ENCODE data around the gene MCM5.
"Not testable (repeated sequence)": the region's sequence is repeated elsewhere in the genome, so short reads cannot be mapped to it uniquely, and the experiment has no call there.

Gene MCM5

GRCh38 chr22:35465109-35465701 lies 65.3 kb downstream of the MCM5 start:
- Mint-ChIP-seq H3K4me1 (no peaks in the 10 kb centered on the region), H3K9me3 (peaks cover 2% of the 10 kb centered on the region), H3K27me3 (no peaks in the 10 kb centered on the region), H3K4me3 (no peak overlapping the region), H3K27ac (no peak overlapping the region), H3K36me3 (peaks cover 4% of the 10 kb centered on the region)
- no peak for DNase-seq
- CTCF ChIA-PET, result no interaction called here

- no peak for DNase-seq
- H3K4me1 Mint-ChIP-seq, result no peaks in the 10 kb centered on the region
- H3K4me3 Mint-ChIP-seq, result no peak overlapping the region
- H3K9me3 Mint-ChIP-seq, result peaks cover 10% of the 10 kb centered on the region
- CTCF ChIA-PET, result no interaction called here
- H3K27ac Mint-ChIP-seq, result no peak overlapping the region
- H3K36me3 Mint-ChIP-seq, result peaks cover 10% of the 10 kb centered on the region
- no peaks in the 10 kb centered on the region for H3K27me3 Mint-ChIP-seq
Observed at GRCh38 chr22:35467681-35468434, 67.9 kb downstream of the MCM5 start.

DNA sequence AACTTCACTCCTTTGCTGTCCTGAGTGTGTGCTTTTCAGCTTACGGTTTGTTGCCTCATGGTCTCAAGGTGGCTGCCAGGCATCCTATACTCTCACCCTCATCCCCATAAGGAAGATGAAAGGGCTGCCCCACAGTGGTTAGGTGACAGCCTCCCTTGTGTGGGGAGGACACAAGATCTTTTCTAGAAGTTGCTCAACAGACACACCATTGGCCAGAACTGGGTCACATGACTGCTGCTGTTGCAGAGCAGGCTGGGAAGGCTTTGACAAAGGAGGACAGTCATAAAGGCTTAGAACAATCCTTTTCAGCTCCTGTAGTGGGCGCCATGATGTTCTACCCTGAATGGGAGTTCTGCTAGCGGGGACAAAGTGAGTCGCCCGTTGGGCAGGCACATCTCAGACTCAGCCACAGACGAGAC lies 71.0 kb downstream of the MCM5 start:
- H3K27me3 Mint-ChIP-seq, result peaks cover 10% of the 10 kb centered on the region
- H3K4me1 Mint-ChIP-seq, result no peaks in the 10 kb centered on the region
- H3K4me3 Mint-ChIP-seq, result no peak overlapping the region
- peaks cover 7% of the 10 kb centered on the region for H3K36me3 Mint-ChIP-seq
- H3K27ac Mint-ChIP-seq, result no peak overlapping the region
- H3K9me3 Mint-ChIP-seq, result peaks cover 7% of the 10 kb centered on the region
- DNase-seq, result no peak
- CTCF ChIA-PET, result no interaction called here

- CTCF ChIA-PET, result interaction anchor here (1.0 kb wide), 1 partner anchor 112 kb away, joined by 3 read pairs; no protein-coding TSS in a partner anchor
- DNase-seq, H3K4me1 Mint-ChIP-seq, H3K27me3 Mint-ChIP-seq, H3K36me3 Mint-ChIP-seq, H3K4me3 Mint-ChIP-seq, H3K27ac Mint-ChIP-seq, H3K9me3 Mint-ChIP-seq: not testable (repeated sequence)
Observed at GRCh38 chr22:35471566-35471965, 71.6 kb downstream of the MCM5 start.

- H3K4me1 Mint-ChIP-seq, result no peaks in the 10 kb centered on the region
- H3K9me3 Mint-ChIP-seq, result peaks cover 7% of the 10 kb centered on the region
- no peak for DNase-seq
- peaks cover 7% of the 10 kb centered on the region for H3K36me3 Mint-ChIP-seq
- CTCF ChIA-PET, result interaction anchor here (1.0 kb wide), 1 partner anchor 111 kb away, joined by 3 read pairs; no protein-coding TSS in a partner anchor
- H3K4me3 Mint-ChIP-seq, result no peak overlapping the region
- no peak overlapping the region for H3K27ac Mint-ChIP-seq
- peaks cover 19% of the 10 kb centered on the region for H3K27me3 Mint-ChIP-seq
Observed at GRCh38 chr22:35472488-35472887, 72.5 kb downstream of the MCM5 start.

GRCh38 chr22:35473971-35474370 lies 74.0 kb downstream of the MCM5 start:
- peaks cover 34% of the 10 kb centered on the region for H3K27me3 Mint-ChIP-seq
- CTCF ChIA-PET, result no interaction called here
- DNase-seq, result no peak
- H3K27ac Mint-ChIP-seq, result no peak overlapping the region
- no peak overlapping the region for H3K4me3 Mint-ChIP-seq
- peaks cover 7% of the 10 kb centered on the region for H3K36me3 Mint-ChIP-seq
- no peaks in the 10 kb centered on the region for H3K4me1 Mint-ChIP-seq
- H3K9me3 Mint-ChIP-seq, result peaks cover 7% of the 10 kb centered on the region

All from activated naive CD4-positive, alpha-beta T cell treated with anti-CD3 and anti-CD28 coated beads, Interleukin-2, amount 10 ng/mL, durations not matched to agents 7 days and 5 days (primary cell).